Neuronal stem cell (in vitro differentiated cells): ENCODE results near the gene FIZ1.
A peak's percentile ranks its signal among the peaks of the same experiment; 100 is the strongest.

ENCODE experiments used
- DNase-seq: peaks from one replicate; pipeline ENCODE4 v3.0.0-alpha.2; 2013; ENCODE audit warnings: low spot score
- H2AFZ ChIP-seq: one replicate; pipeline ENCODE4 v1.6.1; 2013; ENCODE audit warnings: mild to moderate bottlenecking, low read length, inconsistent platforms
- H2AK5ac ChIP-seq: 2 replicates; pipeline ENCODE4 v1.6.1; 2013; ENCODE audit warnings: low read depth, mild to moderate bottlenecking, inconsistent platforms, low read length, moderate library complexity, mixed read lengths
- H2BK120ac ChIP-seq: 2 replicates; pipeline ENCODE4 v1.6.1; 2013; ENCODE audit warnings: low read depth, mild to moderate bottlenecking, inconsistent platforms, low read length, moderate library complexity, mixed read lengths
- H2BK12ac ChIP-seq: one replicate; pipeline ENCODE4 v1.6.1; 2013; ENCODE audit warnings: low read length, inconsistent platforms
- H2BK15ac ChIP-seq: 2 replicates; pipeline ENCODE4 v1.6.1; 2013; ENCODE audit warnings: mild to moderate bottlenecking, low read length, inconsistent platforms, mixed read lengths
- H2BK5ac ChIP-seq: one replicate; pipeline ENCODE4 v1.6.1; 2013; ENCODE audit warnings: inconsistent platforms, mild to moderate bottlenecking, low read length, moderate library complexity
- H3K14ac ChIP-seq: one replicate; pipeline ENCODE4 v1.6.1; 2013; ENCODE audit warnings: low read length, inconsistent platforms
- H3K18ac ChIP-seq: 2 replicates; pipeline ENCODE4 v1.6.1; 2013; ENCODE audit warnings: low read length, inconsistent platforms
- H3K23ac ChIP-seq: 2 replicates; pipeline ENCODE4 v1.6.1; 2013; ENCODE audit warnings: low read depth, mild to moderate bottlenecking, mixed read lengths, low read length, inconsistent platforms; ENCODE audit not compliant: poor library complexity
- H3K27ac ChIP-seq: replicated peaks from 3 replicates; pipeline ENCODE4 v1.5.1; 2013; ENCODE audit warnings: low read length, inconsistent platforms
- H3K27me3 ChIP-seq, 3 experiments: 2 replicates each; pipeline ENCODE4 v1.6.1; 2013; ENCODE audit warnings: low read length in 3 of 3, mild to moderate bottlenecking in 2 of 3, inconsistent platforms in 1 of 3, low read depth in 1 of 3, mixed read lengths in 1 of 3, moderate library complexity in 1 of 3; ENCODE audit not compliant: control insufficient read depth in 3 of 3, insufficient read depth in 3 of 3
- H3K36me3 ChIP-seq, 2 donors: replicated peaks in 1 of 2; 2 replicates each; pipeline ENCODE4 v1.6.1; 2013; ENCODE audit warnings: low read length in 2 of 2; ENCODE audit not compliant: control insufficient read depth in 2 of 2, insufficient read depth in 2 of 2
- H3K4ac ChIP-seq: 2 replicates; pipeline ENCODE4 v1.6.1; 2013; ENCODE audit warnings: inconsistent platforms, mild to moderate bottlenecking, low read length, moderate library complexity
- H3K4me1 ChIP-seq, 2 donors: 1 replicate in 1 of 2; 2 replicates in 1 of 2; pipeline ENCODE4 v1.6.1; 2013; ENCODE audit warnings: low read length in 2 of 2, low read depth in 1 of 2; ENCODE audit not compliant: control insufficient read depth in 2 of 2, insufficient read depth in 1 of 2
- H3K4me2 ChIP-seq: one replicate; pipeline ENCODE4 v1.6.1; 2013; ENCODE audit warnings: mild to moderate bottlenecking, low read length, inconsistent platforms; ENCODE audit not compliant: insufficient read depth, poor library complexity, severe bottlenecking
- H3K4me3 ChIP-seq, 2 donors: 2 replicates each; pipeline ENCODE4 v1.5.1; 2013; ENCODE audit warnings: low read length in 2 of 2, mild to moderate bottlenecking in 2 of 2, inconsistent platforms in 1 of 2, moderate library complexity in 1 of 2
- H3K79me1 ChIP-seq: one replicate; pipeline ENCODE4 v1.6.1; 2013; ENCODE audit warnings: low read depth, mild to moderate bottlenecking, inconsistent platforms, low read length, moderate library complexity
- H3K9ac ChIP-seq: one replicate; pipeline ENCODE4 v1.6.1; 2013; ENCODE audit warnings: mild to moderate bottlenecking, low read depth, low read length, inconsistent platforms; ENCODE audit not compliant: poor library complexity
- H3K9me3 ChIP-seq, 2 donors: replicated peaks in 1 of 2; 2 replicates each; pipeline versions ENCODE3 to v1.6.1; 2013; ENCODE audit warnings: low read length in 2 of 2, mild to moderate bottlenecking in 2 of 2, inconsistent platforms in 1 of 2, low read depth in 1 of 2, mixed read lengths in 1 of 2, moderate library complexity in 1 of 2; ENCODE audit not compliant: control insufficient read depth in 2 of 2, insufficient read depth in 1 of 2
- H4K8ac ChIP-seq: one replicate; pipeline ENCODE4 v1.6.1; 2013; ENCODE audit warnings: low read depth, mild to moderate bottlenecking, inconsistent platforms, low read length, moderate library complexity
- H4K91ac ChIP-seq: one replicate; pipeline ENCODE4 v1.6.1; 2013; ENCODE audit warnings: low read length, low read depth, mild to moderate bottlenecking, inconsistent platforms; ENCODE audit not compliant: poor library complexity
- WGBS, 2 donors: extraction: QIAGEN DNeasy Blood & Tissue Kit; methylation state at CpG; one replicate each; pipeline ENCODE4 v1.1.7; 2013; ENCODE audit warnings: missing lambda C conversion rate in 2 of 2, mixed read lengths in 1 of 2; ENCODE audit not compliant: insufficient read length in 2 of 2, insufficient replicate concordance in 1 of 2; ENCODE audit errors: extremely low coverage in 2 of 2; 5-methylcytosine and 5-hydroxymethylcytosine counted together

FIZ1 gene

DNA sequence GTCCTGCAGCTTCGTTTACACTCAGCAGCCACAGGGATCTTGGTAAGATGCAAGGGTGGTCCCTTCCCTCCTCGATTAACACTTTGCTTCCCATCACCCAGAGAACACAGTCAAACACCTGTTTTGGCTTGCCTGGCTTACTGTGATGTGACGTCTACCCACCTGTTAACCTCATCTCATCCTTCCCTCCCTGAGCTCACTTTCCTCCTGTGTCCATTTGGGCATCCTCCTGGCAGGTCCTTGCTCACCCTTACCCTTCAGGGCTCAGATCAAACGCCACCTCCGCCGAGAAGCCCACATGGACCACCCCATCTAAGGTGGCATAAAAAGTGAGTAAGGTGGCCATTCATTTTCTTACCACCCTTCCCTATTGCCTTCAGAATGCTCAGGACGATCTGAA lies 9.2 kb downstream of the FIZ1 start:
- Histone ChIP-seq H2AFZ (no peak overlapping the region), H4K8ac (no peak overlapping the region), H4K91ac (no peak overlapping the region), H2BK12ac (peak overlapping the region; percentile 25), H3K27me3 (no peaks in the 10 kb centered on the region), H3K4me2 (no peak overlapping the region), H3K23ac (no peak overlapping the region), H2BK5ac (no peak overlapping the region), H3K79me1 (no peaks in the 10 kb centered on the region), H3K9me3 (peaks cover 0 to 2% of the 10 kb centered on the region in 2 donors), H3K4ac (peak overlapping the region; percentile 46), H3K4me1 (peaks cover 15 to 17% of the 10 kb centered on the region in 2 donors), H3K27ac (no peak overlapping the region), H2BK120ac (no peak overlapping the region), H2AK5ac (no peak overlapping the region), H3K9ac (no peak overlapping the region), H2BK15ac (peak overlapping the region; percentile 82), H3K4me3 (no peak overlapping the region), H3K14ac (no peak overlapping the region), H3K18ac (peak overlapping the region; percentile 31), H3K36me3 (peaks cover 11 to 30% of the 10 kb centered on the region in 2 donors)
- WGBS, 2 donors, result no CpG with 5 or more reads among the region's 7 CpGs
- no peak for DNase-seq

DNA sequence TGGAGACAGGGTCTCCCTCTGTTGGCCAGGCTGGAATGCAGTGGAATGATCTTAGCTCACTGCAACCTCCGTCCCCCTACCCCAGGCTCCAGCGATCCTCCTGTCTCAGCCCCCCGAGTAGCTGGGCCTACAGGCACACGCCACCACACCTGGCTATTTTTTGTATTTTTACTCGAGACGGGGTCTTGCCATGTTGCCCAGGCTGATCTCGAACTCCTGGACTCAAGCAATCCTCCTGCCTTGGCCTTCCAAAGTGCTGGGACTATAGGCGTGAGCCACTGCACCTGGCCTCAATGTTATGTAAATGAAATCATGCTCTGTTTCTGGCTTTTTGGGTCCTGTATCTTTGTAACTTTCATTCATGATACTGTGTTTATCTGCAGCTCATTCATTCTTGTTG lies 10.6 kb downstream of the FIZ1 start:
- no peak overlapping the region for H3K27ac ChIP-seq
- no peak overlapping the region for H3K14ac ChIP-seq
- no peak overlapping the region for H3K18ac ChIP-seq
- H3K23ac ChIP-seq, result no peak overlapping the region
- H3K79me1 ChIP-seq, result no peaks in the 10 kb centered on the region
- no peak overlapping the region for H2BK120ac ChIP-seq
- H2AK5ac ChIP-seq, result no peak overlapping the region
- H2BK15ac ChIP-seq, result no peak overlapping the region
- H3K4ac ChIP-seq, result no peak overlapping the region
- peaks cover 15 to 17% of the 10 kb centered on the region in 2 donors for H3K4me1 ChIP-seq
- peaks cover 5 to 20% of the 10 kb centered on the region in 2 donors for H3K36me3 ChIP-seq
- H3K9ac ChIP-seq, result no peak overlapping the region
- no peaks in the 10 kb centered on the region for H3K9me3 ChIP-seq
- H4K8ac ChIP-seq, result no peak overlapping the region
- no peak overlapping the region for H3K4me2 ChIP-seq
- H2BK12ac ChIP-seq, result no peak overlapping the region
- DNase-seq, result no peak
- H3K27me3 ChIP-seq, result no peaks in the 10 kb centered on the region
- no CpG with 5 or more reads among the region's 8 CpGs for WGBS, 2 donors
- H4K91ac ChIP-seq, result no peak overlapping the region
- no peak overlapping the region for H3K4me3 ChIP-seq
- H2BK5ac ChIP-seq, result no peak overlapping the region
- H2AFZ ChIP-seq, result no peak overlapping the region

DNA sequence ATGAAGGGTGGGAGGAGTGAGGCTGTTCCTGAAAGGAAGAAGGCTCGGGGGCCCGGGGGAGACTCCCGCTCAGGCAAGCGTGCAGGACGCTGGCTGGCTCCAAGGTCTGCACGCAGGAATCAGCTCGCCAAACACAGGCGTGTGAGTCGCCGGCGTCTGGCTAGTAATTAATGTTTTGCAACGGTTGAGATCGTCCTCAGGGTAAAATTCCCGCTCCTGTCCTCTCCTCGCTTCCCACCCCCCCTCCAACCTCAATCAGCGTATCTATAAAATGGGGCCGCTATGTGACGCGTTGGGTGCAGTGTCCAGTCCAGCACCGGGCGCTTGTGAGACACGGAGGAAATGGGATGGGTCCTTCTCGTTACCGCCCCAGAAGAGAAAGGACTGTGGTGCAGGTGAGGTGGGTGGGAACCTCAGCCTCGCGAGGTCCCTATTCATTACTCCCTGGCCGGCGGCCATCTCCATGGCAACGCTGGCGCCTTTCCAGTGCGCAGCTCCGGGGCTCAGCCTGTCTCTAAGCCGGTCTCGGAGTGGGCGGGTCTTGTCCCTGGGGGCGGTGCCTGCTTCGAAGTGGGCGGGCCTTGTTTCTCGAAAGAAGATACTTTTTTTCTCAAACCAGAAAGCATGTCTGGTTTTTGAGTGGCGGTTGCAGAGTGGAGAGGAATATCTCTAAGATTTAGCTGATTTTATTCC lies 12.2 kb downstream of the FIZ1 start:
- Histone ChIP-seq H3K36me3 (peaks cover 2 to 10% of the 10 kb centered on the region in 2 donors), H3K27me3 (no peaks in the 10 kb centered on the region), H3K4me1 (peaks cover 15 to 17% of the 10 kb centered on the region in 2 donors), H2AFZ (peak overlapping the region; percentile 82), H3K4me3 (peak overlapping the region; percentile 43 to 74), H3K27ac (peak overlapping the region; percentile 98), H3K4me2 (peak overlapping the region; percentile 82), H4K8ac (no peak overlapping the region), H2BK12ac (no peak overlapping the region), H4K91ac (no peak overlapping the region), H3K9ac (no peak overlapping the region), H3K4ac (peak overlapping the region; percentile 84), H3K9me3 (no peaks in the 10 kb centered on the region), H2BK120ac (no peak overlapping the region), H3K14ac (no peak overlapping the region), H3K79me1 (no peaks in the 10 kb centered on the region), H2BK5ac (no peak overlapping the region), H3K18ac (peak overlapping the region; percentile 95), H2AK5ac (peak overlapping the region; percentile 76), H2BK15ac (no peak overlapping the region), H3K23ac (no peak overlapping the region)
- peak; percentile 94 for DNase-seq
- WGBS, 2 donors, result no CpG with 5 or more reads among the region's 40 CpGs

DNA sequence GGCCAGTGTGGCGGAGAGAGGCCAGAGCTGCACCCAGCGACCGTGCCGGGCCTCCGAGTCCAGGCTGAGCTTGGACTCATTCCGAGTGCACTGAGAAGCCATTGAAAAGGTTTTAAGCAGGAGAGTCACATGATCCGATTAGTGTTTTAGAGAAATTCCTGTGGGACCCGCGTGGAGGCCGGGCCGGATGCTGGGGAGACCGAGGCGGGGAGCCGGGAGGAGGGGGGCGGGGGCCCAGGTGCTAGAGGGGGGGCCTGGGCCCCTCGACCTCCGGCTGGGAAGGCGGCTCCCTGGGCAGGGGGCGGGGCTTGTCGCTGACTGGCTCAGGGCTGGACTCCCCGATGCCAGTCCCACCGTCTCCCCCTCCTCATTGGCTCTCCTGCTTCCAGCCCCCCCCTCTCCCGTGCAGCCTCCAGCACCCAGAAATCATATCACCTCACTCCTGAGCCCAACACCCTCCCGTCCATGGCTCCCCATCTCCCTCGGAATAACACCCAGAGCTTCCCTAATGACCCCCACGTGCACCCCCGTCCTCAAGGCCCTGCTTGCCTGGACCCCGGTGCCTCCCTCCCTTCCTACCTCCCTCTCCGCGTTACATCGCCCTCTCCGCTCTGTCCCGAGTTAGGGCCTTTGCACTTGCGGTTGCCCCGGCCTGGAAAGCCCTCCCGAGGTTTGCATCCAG lies 13.5 kb downstream of the FIZ1 start:
- peak overlapping the region; percentile 94 for H2BK120ac ChIP-seq
- no CpG with 5 or more reads among the region's 36 CpGs for WGBS, 2 donors
- no peaks in the 10 kb centered on the region for H3K36me3 ChIP-seq
- no peak overlapping the region for H4K8ac ChIP-seq
- peak overlapping the region; percentile 79 for H2AK5ac ChIP-seq
- H4K91ac ChIP-seq, result peak overlapping the region; percentile 69
- H3K23ac ChIP-seq, result peak overlapping the region; percentile 89
- H3K4me2 ChIP-seq, result peak overlapping the region; percentile 77
- peak overlapping the region; percentile 81 for H3K9ac ChIP-seq
- H3K4me3 ChIP-seq, result peak overlapping the region; percentile 9 to 27
- peak overlapping the region; percentile 86 for H2AFZ ChIP-seq
- H3K18ac ChIP-seq, result peak overlapping the region; percentile 99
- DNase-seq, result peak; percentile 84
- peak overlapping the region; percentile 69 for H3K4ac ChIP-seq
- peak overlapping the region; percentile 88 for H2BK12ac ChIP-seq
- H2BK5ac ChIP-seq, result peak overlapping the region; percentile 95
- H3K27me3 ChIP-seq, result no peaks in the 10 kb centered on the region
- H3K79me1 ChIP-seq, result no peaks in the 10 kb centered on the region
- H3K9me3 ChIP-seq, result no peaks in the 10 kb centered on the region
- peak overlapping the region; percentile 98 for H3K27ac ChIP-seq
- H2BK15ac ChIP-seq, result peak overlapping the region; percentile 94
- H3K4me1 ChIP-seq, result peaks cover 15 to 17% of the 10 kb centered on the region in 2 donors
- H3K14ac ChIP-seq, result peak overlapping the region; percentile 83
